COLO829 (cell line): ENCODE measurements around the gene MTRR.

Experiments used
- DNase-seq: peaks from one replicate; pipeline ENCODE4 v3.0.0; 2012; ENCODE audit warnings: low spot score

The MTRR gene

DNA sequence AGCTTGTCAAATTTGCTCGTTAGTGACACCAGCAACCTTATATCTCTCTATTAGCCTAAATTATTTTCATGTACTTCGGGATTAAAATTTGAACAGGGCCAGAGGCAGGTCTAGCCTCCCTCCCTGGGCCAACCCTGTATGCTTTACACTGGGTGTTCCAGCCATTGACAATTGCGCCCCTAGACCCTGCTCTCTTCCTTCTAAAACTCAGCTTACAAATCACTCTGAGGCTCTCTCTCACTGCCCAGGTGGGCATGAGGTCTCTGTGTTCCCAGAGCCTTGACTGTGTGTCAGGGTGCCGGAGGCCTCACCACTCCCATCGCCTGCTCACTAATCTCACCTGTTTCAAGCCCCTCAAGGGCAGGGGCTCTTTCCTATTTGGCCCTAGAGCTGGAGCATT is 11.6 kb upstream of the MTRR start:
- no peak for DNase-seq

DNA sequence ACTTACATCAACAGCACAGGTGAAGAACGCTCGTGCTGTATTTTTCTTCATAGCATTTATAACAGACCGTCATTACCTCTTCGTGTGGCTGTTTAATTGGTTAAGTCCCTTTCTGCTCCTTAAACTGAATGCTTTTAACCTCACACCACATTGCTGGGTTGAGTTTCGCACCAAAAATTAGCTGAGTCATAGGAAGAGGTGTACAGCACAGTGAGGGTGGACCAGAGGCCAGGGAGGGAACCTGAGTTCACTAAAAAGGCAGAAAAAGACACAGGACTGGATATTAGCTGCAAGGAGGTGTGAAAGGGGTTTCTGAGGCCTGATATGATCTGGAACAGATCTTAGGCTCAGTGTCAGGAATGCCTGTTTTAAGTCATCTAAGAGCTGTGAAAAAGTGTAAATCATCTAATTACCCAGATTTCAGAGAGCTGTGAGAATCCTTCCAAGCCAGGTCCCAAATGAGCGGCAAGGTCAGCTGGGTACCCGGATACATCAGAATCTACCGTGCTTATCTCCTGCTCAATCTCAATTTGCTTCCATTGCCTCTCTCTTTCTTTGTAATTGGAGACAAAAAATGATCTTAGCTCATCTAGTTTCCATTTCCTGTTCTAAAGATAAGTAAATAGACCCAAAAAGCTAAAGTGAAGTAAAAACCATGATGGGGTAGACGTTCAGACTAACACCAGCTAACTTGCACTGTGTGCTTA is 10.9 kb upstream of the MTRR start:
- no peak for DNase-seq

DNA sequence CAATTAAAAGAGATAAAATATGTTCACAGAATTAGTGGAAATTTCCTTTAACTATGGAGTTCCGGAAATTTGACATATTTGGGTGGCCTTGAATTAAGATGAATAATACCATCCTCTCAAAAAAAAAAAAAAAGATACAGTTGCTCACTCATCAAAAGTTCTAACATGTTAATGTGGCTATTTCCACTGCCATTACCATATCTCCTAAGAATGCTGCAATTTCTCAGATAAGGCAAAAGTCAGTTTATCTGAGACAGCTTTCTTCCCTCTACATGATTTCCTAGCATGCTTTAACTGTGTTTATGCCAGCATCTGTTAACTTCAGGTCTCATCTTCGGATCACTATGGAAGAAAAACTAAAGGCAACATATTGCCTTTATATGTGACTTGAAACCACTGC is 2.8 kb upstream of the MTRR start:
- no peak for DNase-seq

DNA sequence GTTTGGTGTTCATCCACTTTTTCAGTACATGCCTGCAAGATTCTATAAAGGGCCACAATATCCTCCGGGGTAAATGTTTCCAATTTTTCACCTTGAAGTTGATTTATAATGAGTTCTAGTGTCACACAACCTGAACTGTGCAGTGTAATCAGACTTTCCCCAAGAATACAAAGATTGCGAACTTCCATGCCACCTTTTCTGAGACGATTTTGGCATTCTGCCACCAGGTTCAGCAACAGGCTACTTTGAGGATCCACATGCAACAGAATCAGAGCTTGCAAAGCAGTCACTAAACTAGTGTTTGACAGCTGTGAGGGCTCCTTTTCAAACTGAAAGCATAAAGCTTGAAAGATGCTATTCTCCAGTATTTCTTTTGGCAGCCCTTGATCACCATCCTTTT is 1.7 kb upstream of the MTRR start:
- no peak for DNase-seq

DNA sequence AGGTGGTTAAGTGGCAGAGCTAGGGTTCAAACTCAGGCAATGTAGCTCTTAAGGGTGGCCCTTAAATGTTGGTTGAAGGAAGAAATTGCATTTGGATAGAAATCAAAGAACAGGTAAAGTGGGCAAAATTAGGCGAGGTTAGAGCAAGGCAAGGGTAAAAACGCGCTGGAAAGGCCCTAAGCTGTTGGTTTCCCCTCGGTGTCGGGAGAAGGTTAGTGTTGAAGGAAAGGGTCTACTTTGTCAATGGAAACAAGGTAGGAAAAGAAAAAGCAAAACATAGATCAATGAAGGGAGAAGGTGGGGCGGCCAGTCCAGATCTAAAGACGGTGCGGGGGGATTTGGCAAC is 548 bp upstream of the MTRR start:
- DNase-seq: no peak

DNA sequence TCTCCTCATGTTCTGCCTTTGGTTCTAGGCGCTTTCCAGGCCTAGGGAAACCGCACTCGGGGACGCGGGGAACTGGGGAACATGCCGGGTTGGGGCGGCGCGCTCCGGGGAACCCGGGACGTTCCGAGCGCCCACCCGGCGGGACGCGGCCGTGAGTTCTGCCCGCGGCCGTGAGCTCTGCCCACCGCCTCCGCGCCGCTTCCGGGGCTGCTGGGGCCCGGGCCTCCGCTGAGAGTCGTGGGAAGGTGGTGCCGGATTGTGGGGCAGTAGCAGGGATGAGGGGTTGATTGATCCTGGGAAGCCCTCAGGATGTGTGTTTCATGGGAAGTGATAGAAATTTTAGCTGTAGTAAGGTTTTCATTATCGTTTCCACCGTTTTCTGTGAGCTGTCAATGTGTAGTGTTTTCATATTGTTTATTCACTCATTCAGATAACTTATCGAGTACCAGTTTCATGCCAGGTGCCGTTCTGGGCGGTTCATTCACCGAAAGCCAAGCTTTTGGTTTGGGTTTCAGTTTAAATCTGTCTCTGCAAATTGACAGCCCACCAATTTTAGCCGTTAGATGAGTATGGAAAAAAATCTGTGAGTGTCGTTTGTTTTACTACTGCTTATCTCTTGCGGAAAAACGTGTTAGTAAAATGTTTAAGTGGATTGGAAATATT is 657 bp downstream of the MTRR start:
- no peak for DNase-seq

DNA sequence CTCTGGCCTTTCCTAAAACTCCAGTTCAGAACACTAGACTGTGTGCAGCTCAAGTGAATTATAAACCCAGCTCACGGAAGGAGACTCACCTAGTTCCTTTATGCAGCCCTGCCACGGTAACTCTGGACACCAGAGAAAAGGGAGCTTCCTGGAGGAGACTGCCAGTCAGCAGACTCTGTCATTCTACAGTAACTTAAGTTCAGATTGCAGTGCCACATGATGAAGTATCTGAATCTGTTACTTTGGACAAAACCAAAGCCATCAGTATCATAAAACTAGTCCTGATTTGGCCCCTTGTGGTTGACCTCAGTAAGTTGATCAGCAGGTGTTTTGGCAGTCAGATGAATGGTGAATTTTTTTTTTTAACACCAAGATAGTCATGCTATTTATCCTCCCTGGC is 2.7 kb downstream of the MTRR start:
- no peak for DNase-seq

DNA sequence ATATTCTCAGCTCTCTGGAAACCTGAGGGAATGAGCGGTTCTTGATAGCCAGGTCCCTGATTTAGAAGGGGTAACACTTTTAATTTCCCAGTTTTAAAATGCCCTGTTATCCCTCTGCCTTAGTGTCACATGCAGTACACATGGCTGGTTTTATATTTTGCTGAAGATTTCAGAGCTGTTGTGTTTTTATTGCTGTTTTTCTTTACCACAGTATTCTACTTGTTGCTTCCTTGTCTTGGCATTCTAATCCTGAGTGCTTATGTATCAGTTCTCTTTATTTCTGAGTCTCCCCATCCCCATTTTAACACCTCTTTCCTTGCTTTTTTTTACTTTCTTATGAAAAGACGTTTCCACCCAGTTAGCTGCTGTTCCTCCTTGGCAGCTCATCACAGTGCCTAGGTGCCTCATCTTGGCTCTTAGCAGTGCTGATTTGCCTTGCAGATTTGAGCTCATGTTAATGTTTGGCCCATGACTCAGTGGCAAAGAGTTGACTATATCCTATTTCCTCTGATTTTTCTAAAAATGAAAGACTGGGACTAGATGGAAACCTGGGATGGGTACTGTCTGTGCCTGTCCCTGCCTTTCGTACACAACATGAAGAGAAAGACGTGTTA is 3.7 kb downstream of the MTRR start:
- DNase-seq: no peak

DNA sequence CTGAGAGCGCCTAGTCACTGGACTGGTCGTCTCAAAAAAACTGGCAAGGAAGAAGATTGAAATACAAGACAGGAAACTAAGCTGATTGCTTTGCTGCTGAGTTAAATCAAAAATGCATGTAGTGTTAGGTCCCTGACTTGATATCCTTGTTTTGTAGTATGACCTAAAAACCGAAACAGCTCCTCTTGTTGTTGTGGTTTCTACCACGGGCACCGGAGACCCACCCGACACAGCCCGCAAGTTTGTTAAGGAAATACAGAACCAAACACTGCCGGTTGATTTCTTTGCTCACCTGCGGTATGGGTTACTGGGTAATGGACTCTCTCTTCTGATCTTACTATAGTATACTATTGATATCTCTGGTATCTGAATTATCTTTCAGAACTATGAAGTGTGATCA is 4.3 kb downstream of the MTRR start:
- DNase-seq: no peak

DNA sequence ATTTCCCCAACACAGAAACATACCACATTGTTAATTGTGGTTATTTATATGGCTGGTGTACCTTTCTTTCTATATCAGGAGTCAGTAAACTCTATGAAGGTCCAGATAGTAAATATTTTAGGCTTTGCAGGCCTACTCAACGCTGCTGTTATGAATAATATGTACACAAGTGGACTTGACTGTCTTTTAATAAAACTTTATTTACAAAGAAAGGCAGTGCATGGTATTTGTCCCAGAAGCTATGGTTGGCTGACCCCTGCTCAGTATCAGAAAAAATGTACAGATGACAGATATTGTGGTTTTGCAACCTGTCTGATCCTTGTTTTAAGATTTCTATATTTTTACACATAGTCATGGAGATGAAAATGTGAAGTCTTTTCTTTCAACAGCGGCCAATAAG is 5.7 kb downstream of the MTRR start:
- no peak for DNase-seq

DNA sequence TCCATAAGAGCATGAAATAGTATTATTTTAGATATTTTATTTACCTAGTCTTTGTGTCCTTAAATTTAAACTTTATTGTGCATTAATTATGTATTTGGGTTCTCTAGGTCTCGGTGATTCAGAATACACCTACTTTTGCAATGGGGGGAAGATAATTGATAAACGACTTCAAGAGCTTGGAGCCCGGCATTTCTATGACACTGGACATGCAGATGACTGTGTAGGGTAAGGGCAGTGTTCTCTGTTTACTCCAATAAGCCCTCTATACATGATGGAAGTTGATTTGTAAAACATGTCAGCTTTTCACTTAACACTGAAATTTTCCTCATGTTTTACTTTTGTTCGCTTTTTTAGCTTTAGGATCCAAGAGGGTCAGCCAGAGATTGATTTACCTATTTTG is 6.2 kb downstream of the MTRR start:
- no peak for DNase-seq

DNA sequence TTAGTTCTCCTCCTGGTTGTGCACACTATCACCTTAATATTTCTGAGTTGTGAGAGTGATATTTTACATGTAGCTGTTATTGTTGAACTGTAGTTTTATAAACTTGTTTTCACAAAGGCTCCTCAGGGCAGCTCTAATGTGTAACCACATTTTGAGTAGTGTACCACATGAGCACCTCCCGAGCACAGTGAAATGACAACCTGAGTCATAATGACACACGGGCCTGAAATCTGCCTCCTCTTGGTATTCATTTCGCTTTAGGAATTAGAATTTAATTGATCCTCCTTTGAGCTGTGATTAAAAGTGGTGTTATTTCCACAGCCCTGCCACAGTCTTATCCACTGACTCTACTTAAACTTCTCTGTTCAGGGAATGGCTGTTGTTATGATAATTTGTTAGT is 7.9 kb downstream of the MTRR start:
- DNase-seq: no peak

DNA sequence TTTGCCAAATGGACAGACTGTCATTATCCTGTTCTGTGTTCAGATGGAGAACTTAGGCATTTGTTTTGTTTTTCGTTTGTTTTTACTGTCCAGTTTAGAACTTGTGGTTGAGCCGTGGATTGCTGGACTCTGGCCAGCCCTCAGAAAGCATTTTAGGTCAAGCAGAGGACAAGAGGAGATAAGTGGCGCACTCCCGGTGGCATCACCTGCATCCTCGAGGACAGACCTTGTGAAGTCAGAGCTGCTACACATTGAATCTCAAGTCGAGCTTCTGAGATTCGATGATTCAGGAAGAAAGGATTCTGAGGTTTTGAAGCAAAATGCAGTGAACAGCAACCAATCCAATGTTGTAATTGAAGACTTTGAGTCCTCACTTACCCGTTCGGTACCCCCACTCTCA is 8.9 kb downstream of the MTRR start:
- DNase-seq: no peak

DNA sequence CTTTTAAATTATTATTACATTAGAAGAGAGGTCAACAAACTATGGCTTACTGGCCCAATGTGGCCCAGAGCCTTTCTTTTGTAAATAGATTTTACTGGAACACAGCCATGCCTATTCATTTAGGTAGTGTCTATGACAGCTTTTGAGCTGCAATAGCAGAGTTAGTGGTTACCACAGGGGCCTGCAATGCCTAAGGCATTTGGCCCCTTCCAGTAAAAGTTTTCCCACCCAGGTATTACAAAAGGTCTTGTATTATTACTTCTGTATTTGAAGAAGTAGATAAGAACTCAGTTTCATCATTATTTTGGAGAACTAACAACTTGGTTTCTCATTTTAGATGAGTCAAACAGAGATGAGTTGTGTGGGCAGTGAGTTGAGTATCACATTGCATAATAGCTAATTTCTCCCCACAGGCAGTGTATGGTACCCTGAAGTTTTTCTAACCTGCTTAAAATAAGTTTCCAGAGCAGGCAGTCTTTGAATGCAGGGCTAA is 9.5 kb downstream of the MTRR start:
- DNase-seq: no peak

DNA sequence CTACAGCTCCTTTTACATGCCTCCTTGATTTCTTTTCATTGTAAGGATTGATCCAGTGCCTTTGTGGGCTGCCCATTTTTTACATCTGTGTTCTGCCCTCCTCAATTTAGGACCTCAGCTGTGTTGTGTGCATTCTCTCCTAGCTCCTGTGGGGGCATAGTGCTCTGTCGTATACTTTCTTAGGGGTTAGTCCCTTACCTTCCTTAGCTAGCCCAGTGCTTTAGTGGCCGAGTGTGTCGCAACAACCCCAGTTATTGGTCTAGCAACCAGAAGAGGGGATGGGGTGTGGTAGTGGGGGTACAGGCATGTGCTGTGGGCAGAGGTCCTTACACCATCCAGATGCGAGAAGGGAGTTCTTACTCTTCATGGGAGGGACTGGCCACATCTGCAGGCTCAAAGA is 12.1 kb downstream of the MTRR start:
- DNase-seq: no peak

DNA sequence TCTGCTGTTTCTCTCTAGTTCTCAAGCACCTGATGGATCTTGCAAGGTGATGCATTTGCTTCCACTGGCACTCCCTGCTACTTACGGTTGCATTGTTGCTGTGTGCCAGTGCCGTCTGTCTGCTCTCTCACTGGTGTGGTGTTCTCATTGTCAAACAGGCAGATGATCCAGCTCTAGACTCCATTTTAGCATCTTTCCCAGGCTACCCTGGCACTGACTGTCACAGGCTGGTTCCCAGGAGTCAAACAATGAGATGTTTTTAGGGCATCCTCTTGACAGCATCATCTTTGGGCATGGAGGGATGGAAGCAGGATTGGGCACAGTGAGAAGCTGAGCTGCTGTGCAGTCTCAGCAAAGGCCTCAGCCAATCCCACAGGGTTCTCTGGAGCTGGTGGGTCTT is 12.9 kb downstream of the MTRR start:
- no peak for DNase-seq

DNA sequence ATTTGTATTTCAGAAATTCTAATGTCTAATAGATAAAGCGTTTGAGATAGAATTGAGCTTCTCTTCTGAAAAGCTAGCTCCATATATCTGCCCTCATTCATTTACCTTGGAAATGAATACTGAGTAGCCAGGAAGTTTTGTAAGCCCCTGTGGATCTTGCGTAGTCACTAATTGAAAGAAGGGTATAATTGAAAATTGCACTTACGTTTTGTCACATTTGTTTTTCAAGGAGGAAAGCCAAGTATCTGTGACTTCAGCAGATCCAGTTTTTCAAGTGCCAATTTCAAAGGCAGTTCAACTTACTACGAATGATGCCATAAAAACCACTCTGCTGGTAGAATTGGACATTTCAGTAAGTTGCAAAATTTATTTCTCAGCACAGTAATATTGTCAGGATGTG is 14.0 kb downstream of the MTRR start:
- DNase-seq: no peak

DNA sequence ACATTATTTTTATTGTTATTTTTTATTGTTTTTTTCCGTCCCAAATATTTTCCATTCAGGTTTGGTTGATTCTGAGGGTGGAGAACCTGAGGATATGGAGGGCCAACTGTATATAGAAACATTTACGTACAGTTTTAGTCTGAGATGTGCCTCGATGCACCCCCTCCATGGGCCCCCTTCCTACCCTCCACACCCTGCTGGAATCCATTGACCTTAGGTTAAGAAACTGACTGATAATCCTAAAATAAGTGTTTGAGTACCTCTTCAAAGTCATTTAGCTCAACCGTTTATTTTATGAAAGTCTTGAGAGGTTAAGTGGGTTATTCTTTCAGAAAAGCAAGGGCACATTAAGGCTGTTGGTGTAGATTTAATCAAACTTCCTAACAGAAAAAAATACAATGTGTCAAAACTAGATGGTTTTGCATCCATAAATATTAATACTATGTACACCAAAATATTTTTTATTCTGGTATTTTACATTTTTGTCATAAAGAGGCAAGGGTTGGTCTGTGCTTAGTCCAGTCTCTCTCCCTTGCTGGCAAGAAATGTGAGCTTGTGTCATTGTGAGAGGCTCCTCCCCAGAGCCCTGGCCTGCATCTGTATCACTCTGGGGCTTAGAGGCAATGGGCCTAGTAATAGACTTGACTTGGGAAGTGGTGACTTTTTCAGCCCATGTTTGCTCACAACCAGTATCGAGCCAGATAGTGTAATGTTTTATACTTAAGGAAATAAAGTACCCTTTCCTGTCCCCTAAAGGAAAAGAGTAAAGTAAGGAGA is 15.7 kb downstream of the MTRR start:
- DNase-seq: no peak

DNA sequence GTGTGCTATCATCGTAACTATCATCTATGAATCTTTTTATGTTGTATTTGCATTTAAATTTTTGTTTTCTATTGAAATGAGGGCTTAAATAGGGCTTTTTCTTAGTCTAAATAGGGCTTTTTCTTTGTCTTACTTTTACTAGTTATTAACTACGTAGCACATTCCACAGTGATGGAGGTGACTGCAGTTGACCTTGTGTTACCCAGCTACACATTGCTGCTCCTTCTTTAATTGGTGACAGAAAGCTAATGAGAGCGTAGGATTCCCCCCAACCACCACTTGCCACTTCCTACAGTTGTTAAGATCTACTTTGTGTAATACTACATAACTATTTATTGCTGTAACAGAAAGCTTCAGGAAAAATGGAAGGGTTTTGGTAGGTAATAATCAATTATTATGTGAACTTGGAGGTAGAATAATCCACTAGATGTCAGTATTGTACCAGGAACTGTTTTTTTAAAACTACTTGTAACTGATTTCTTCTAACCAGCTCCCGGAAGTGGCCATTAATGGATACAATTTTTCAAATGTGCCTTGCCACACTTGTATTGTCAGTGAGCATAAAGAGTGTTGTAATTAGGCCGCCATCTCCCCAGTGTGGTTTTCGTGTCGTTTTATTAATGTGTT is 18.0 kb downstream of the MTRR start:
- DNase-seq: peak; percentile 27

DNA sequence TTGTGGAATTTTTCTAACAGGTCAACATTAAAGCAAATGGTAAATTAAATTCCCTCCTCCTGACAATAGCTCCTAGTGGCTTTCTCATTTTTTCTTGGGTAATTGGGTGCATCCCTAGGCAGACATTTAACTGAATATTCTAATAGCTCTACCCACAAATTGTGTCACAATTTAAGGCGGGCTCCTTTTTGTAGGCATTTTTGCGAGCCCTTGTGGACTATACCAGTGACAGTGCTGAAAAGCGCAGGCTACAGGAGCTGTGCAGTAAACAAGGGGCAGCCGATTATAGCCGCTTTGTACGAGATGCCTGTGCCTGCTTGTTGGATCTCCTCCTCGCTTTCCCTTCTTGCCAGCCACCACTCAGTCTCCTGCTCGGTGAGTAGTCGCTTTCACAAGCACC is 20.0 kb downstream of the MTRR start:
- no peak for DNase-seq

DNA sequence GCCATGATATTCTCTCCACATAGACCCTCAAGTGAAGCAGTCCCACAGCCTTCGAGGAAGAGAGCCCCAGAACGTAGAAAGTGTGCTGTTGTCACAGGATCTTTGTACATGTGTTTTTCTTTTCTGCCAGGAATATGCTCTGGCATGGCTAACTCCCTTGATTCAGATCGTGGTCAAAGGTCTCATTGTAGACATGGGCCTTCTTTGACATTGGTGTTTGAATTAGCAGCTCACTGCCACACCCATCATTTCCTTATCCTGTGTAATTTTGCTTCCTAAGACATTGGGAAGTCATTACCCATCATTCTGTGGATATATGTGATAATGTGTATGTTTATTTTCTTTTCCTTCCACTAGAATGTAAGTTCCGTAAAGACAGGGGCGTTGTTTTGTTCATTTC is 25.5 kb downstream of the MTRR start:
- DNase-seq: no peak

DNA sequence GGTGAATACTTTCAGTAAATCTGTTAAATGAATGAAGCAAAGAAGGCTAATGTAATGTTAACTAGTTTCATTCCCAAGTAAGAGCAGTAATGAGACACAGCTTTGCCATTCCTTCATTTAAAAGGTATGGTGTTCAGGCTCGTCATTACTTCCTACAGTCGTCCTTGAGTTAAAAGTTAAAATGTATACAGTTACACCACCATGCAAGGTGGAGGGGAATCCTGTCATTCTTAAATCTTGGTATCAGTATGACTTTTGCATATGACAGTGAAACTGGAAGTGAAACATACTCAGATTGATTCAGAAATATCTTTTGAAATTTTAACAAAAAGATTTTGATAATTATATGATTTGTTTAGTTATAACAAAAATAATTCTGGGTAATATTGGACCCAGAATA is 25.9 kb downstream of the MTRR start:
- DNase-seq: no peak
